ENCODE measurements around the gene PABPN1. TPM values are rescaled to one million over a fixed set of nuclear protein-coding genes. Genes with fewer than 3 reads are reported as not detected.
A peak's percentile ranks its signal among the peaks of the same experiment; 100 is the strongest.

PABPN1 gene
- total RNA-seq, 2 experiments from 2014 or later = 225 to 269 TPM

DNA sequence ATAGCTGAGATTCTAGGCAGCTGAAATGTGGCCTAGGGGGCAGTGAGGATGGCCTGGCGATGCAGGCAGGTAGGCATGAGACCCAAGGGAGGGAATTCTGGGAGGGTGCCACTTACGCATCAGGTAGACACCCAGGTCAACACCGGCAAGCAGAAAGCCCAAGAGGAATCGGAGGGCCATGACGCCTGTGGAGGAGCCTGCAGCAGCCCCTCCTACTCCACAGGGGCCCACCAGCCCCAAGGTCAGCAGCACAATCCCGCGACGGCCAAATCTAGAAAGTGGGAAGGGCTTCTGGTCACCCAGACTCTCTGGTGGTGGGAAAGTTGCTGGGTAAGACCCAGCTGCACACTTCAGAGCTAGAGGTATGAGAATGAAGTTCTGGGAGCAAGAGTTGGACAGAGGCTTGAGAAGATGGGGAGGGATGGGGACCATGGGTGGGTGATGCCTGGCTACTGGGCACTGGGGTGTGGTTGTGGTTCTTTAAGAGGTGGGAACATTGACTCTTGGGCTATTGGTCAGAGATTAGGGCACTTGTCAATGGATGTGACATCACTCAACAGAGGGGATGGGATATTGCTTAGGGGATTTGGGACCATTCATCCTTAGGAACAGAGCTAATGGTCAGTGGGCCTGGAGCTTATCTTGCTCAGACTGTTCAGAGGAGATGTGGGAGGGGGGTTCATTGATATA is 28.0 kb downstream of the PABPN1 start:
- no peak for ATAC-seq
- Mint-ChIP-seq H3K4me3 (no peak overlapping the region), H3K36me3 (no peaks in the 10 kb centered on the region), H3K4me1 (peaks cover 12% of the 10 kb centered on the region), H3K27ac (no peak overlapping the region), H3K9me3 (ENCODE audit: low read depth) (no peaks in the 10 kb centered on the region), H3K27me3 (peaks cover 35% of the 10 kb centered on the region)
- DNase-seq = no peak
- CTCF ChIA-PET = interaction anchor here (1.0 kb wide), 1 partner anchor 31 kb away, joined by 3 read pairs; no protein-coding TSS in a partner anchor

DNA sequence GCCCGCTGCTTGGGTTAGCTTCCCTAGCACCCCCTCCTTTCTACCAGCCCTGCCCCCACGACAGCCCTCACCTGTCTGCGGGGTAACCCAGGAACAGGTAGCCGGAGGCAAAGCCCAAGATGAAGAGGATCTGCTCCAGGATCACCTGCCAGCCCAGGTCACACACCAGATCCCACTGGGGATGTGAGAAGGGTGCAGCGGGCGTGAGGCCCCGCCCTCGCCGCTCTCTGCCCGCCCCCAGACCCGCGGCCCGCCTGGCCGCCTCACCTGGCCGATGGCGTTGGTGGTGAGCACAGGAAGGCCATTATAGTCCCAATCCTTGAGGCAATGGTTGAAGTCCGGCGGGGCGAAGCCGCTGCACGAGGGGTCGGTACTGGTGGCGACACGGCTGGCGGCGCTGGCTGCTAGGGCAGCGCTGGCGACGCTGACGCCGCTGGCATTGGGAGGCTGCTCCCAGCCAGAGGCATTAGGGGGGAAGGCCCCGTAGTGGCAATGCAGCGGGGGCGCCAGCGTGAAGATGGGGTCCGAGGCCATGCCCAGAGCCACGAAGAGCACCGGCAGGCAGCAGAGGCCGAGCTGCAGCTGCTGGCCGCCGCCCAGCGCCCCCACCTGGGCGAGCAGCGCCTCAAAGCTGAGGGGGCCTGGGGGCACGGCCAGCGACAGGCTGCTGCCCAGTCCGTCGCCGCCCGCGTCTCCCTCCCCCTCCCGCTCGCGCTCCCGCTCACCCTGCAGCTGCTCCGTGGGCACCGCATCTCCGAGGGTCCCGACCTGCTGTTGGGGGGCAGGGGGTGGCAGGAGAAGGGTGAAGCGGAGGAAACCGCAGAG is 30.6 kb downstream of the PABPN1 start:
- H3K4me3 Mint-ChIP-seq = peak overlapping the region; percentile 55
- H3K27ac Mint-ChIP-seq = no peak overlapping the region
- CTCF ChIA-PET = interaction anchor here (0.8 to 1.3 kb wide), 3 partner anchors 28 to 283 kb away, joined by 3 to 4 read pairs (median 3); no protein-coding TSS in a partner anchor
- peak; percentile 38 for ATAC-seq
- H3K4me1 Mint-ChIP-seq = peaks cover 10% of the 10 kb centered on the region
- H3K9me3 Mint-ChIP-seq (ENCODE audit: low read depth) = no peaks in the 10 kb centered on the region
- DNase-seq = no peak
- peaks cover 57% of the 10 kb centered on the region for H3K27me3 Mint-ChIP-seq
- H3K36me3 Mint-ChIP-seq = no peaks in the 10 kb centered on the region

DNA sequence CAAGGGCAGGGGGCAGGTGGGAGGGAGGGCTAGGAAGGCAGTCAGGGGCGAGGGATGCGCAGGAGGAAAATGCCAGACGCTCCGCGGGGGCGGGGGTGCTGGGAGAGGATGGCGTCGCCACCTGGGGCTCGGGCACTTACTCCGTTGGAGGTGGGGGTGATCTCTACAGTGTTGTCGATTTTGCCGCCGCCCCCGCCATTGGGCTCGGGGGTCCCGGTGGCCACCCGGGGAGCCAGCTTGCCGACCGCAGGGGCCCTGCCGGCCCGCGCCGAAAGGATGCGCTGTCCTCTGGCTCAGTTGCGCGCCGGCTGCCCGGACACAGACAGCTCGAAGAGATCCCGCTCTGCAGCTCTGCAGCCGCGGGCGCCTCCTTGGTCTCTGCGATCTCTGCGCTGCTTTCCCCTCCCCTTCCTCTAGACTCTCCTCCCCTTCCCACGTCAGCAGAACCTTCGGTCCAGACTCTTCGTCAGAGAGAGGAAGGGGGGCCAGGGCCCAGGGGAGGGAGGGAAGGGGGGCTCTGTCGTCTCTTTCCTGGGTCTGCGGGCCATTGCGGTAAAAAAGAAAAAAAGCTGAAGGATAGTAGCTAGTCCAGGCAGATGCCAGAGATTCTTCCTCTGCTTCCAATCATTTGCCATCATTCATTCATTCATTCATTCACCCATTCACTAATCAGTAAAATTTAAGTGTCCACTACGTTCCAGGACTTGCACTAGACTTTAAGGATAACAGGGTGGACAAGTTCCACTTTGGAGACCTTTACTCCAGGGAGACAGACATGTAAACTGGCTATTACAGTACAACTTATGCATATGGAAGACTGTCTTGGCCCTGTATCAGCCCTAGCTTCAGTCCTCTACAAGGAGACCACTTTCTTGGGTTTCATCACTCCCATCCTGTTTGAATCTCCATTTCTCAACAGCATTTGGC is 31.5 kb downstream of the PABPN1 start, which contains the start of gene SLC22A17:
TSS of gene SLC22A17 (minus strand) at position 382 of the 927 bp plus-strand sequence.
- Mint-ChIP-seq H3K27ac (no peak within 1 kb of the TSS), H3K4me3 (peak within 1 kb of the TSS; percentile 55), H3K27me3 (peaks cover 57% of the 10 kb centered on the region), H3K36me3 (no peaks in the 10 kb centered on the region), H3K9me3 (ENCODE audit: low read depth) (no peaks in the 10 kb centered on the region), H3K4me1 (peaks cover 10% of the 10 kb centered on the region)
- DNase-seq (peak; percentile 54), ATAC-seq (peak; percentile 82)
- CTCF ChIA-PET = interaction anchor here (0.6 to 1.3 kb wide), 4 partner anchors 28 to 458 kb away, joined by 3 read pairs; no protein-coding TSS in a partner anchor

DNA sequence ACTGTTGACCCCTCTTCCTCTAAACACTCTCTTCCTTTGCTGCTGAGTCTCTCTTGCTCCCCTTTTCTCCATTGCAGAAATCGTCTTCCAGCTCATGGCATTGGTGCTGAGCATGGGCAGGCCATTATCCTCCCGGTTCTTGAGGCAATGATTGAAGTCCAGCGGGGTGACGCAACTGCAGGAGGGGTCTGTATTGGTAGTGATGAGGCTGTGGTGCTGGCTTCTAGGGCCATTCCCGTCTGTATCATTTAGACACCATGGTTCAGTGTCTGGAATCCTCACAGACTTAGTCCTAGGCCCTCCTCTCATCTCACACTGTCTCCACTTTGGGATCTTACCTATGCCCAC is 32.1 kb downstream of the PABPN1 start:
- CTCF ChIA-PET = interaction anchor here (0.6 to 1.6 kb wide), 5 partner anchors 24 to 457 kb away, joined by 3 to 6 read pairs (median 3); no protein-coding TSS in a partner anchor
- H3K9me3 Mint-ChIP-seq (ENCODE audit: low read depth) = no peaks in the 10 kb centered on the region
- H3K4me3 Mint-ChIP-seq = peak overlapping the region; percentile 55
- no peak overlapping the region for H3K27ac Mint-ChIP-seq
- DNase-seq (no peak), ATAC-seq (no peak)
- no peaks in the 10 kb centered on the region for H3K36me3 Mint-ChIP-seq
- H3K27me3 Mint-ChIP-seq = peaks cover 57% of the 10 kb centered on the region
- H3K4me1 Mint-ChIP-seq = peaks cover 10% of the 10 kb centered on the region

DNA sequence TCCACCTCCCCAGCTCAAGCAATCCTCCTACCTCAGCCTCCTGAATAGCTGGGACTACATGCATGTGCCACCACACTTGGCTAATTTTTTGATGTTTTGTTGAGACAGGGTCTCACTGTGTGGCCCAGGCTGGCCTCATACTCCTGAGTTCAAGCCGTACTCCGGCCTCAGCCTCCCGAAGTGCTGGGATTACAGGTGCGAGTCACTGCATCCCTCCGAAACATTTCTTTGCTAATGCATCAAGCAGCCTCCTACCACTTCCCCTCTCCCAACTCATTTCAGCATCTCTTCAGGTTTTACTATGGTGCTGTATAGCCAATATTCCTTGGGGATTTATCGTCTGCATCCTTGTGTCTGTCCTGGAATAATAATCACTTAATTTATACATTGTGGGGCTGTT is 33.7 kb downstream of the PABPN1 start:
- no peak overlapping the region for H3K27ac Mint-ChIP-seq
- H3K4me1 Mint-ChIP-seq = peaks cover 10% of the 10 kb centered on the region
- H3K9me3 Mint-ChIP-seq (ENCODE audit: low read depth) = no peaks in the 10 kb centered on the region
- ATAC-seq = no peak
- no peak for DNase-seq
- H3K36me3 Mint-ChIP-seq = no peaks in the 10 kb centered on the region
- CTCF ChIA-PET = interaction anchor here (1.3 to 1.6 kb wide), 2 partner anchors 25 to 26 kb away, joined by 5 to 6 read pairs; no protein-coding TSS in a partner anchor
- peaks cover 55% of the 10 kb centered on the region for H3K27me3 Mint-ChIP-seq
- no peak overlapping the region for H3K4me3 Mint-ChIP-seq

DNA sequence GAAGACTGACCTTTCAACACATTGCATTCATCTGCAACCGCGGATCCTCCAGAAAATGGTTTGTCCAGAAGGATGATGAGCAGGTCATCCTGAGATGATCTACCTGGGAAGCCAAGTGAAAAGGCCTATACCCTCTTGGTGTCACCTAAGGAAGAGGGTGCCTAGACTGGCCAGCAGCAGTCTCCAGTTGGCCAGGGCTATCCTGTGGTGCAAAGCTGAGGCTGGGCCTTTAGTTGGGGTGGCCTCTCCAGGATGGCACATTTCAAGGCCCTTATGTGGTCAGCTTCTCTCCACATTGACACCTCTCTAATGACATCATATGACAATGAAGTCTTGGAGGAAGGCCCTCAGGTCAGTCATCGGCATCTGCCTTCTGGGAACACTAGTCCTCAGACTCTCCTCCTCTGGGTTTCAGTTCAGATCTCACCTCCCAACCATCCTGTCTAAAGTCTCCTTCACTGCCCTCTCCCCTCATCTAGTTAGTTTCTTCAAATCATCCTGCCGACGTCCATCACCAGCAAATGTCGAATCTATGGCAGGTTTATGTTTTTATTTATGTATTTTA is 34.7 kb downstream of the PABPN1 start:
- Mint-ChIP-seq H3K36me3 (no peaks in the 10 kb centered on the region), H3K27ac (no peak overlapping the region), H3K4me1 (peaks cover 10% of the 10 kb centered on the region), H3K27me3 (peaks cover 46% of the 10 kb centered on the region), H3K9me3 (ENCODE audit: low read depth) (no peaks in the 10 kb centered on the region), H3K4me3 (no peak overlapping the region)
- ATAC-seq (no peak), DNase-seq (no peak)
- CTCF ChIA-PET = no interaction called here

DNA sequence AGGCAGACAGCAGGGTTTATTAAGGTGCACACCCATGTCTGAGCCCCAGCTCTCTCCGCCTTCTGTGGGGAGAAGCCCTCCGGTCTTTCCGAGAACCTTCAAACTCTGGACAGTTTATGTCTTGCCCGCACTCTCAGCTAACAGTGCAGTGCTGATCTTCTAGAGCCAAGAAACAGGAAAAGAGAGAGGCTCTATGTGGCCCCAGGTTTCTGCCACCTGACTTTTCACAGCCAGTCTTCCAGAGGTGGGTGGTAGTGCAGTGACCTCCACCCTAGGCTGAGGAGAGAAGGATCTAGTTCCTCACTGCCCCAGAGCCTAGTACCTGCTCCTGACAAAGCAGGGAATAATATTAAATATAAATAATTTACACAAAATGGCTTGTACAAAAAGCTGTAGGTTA is 35.4 kb downstream of the PABPN1 start:
- no peaks in the 10 kb centered on the region for H3K36me3 Mint-ChIP-seq
- H3K4me3 Mint-ChIP-seq = no peak overlapping the region
- ATAC-seq (no peak), DNase-seq (no peak)
- no peak overlapping the region for H3K27ac Mint-ChIP-seq
- CTCF ChIA-PET = no interaction called here
- H3K4me1 Mint-ChIP-seq = peaks cover 4% of the 10 kb centered on the region
- no peaks in the 10 kb centered on the region for H3K9me3 Mint-ChIP-seq (ENCODE audit: low read depth)
- H3K27me3 Mint-ChIP-seq = peaks cover 39% of the 10 kb centered on the region

DNA sequence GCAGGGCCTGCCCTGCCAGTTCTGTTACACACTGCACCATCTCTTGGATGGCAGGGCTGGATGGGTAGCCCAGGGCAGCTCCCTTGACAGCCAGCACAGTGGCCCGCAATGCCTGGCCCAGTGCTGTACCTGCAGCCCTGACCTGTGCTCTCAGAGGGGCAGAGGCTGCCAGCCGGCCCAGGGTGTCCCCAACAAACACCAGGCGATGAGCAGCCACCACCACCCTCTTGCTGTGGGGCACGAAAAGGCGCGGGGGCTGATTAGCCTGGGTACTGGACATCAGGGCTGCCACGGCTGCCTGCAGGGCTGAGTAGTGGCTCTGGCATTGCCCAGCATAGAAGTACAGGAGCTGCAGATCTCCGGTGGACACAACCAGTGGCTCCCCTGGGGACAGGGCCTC is 36.0 kb downstream of the PABPN1 start:
- Mint-ChIP-seq H3K4me1 (peaks cover 4% of the 10 kb centered on the region), H3K4me3 (no peak overlapping the region), H3K27ac (no peak overlapping the region), H3K9me3 (ENCODE audit: low read depth) (no peaks in the 10 kb centered on the region), H3K36me3 (no peaks in the 10 kb centered on the region), H3K27me3 (peaks cover 39% of the 10 kb centered on the region)
- no peak for DNase-seq
- CTCF ChIA-PET = no interaction called here
- ATAC-seq = no peak

- H3K27me3 Mint-ChIP-seq = peaks cover 36% of the 10 kb centered on the region
- no peak for ATAC-seq
- H3K4me3 Mint-ChIP-seq = no peak overlapping the region
- CTCF ChIA-PET = no interaction called here
- no peaks in the 10 kb centered on the region for H3K36me3 Mint-ChIP-seq
- H3K9me3 Mint-ChIP-seq (ENCODE audit: low read depth) = no peaks in the 10 kb centered on the region
- peaks cover 2% of the 10 kb centered on the region for H3K4me1 Mint-ChIP-seq
- no peak for DNase-seq
- no peak overlapping the region for H3K27ac Mint-ChIP-seq
These were observed 36.8 kb downstream of the PABPN1 start for GRCh38 chr14:23358042-23358441.

- peaks cover 34% of the 10 kb centered on the region for H3K27me3 Mint-ChIP-seq
- no peak overlapping the region for H3K27ac Mint-ChIP-seq
- CTCF ChIA-PET = no interaction called here
- DNase-seq = no peak
- no peak overlapping the region for H3K4me3 Mint-ChIP-seq
- H3K4me1 Mint-ChIP-seq = no peaks in the 10 kb centered on the region
- H3K36me3 Mint-ChIP-seq = no peaks in the 10 kb centered on the region
- no peak for ATAC-seq
- no peaks in the 10 kb centered on the region for H3K9me3 Mint-ChIP-seq (ENCODE audit: low read depth)
These were observed 37.4 kb downstream of the PABPN1 start for GRCh38 chr14:23358553-23359166.

DNA sequence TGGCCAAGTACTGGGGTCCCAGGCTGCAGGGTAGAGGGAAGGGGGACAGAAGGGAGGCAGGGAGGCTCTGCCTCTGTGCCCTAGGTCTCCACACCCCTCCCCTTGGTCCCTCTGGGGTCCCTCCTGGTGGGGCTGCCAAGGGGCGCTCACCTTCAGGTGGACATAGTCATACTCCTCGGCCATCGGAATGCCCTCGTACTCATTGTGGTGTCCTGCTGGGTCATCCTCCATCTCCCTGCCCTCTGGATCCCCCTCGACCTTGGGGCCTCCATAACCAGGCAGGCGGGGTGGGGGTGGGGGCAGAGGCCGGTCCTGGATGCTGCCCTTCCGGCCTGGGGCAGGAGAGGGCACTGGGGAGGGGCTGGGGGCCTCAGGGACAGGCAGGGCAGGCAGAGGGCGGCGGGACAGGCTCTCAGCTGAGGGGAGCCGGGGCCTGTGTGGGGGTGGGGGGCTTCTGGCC is 37.9 kb downstream of the PABPN1 start:
- no peak overlapping the region for H3K27ac Mint-ChIP-seq
- no peaks in the 10 kb centered on the region for H3K4me1 Mint-ChIP-seq
- peaks cover 32% of the 10 kb centered on the region for H3K27me3 Mint-ChIP-seq
- no peak overlapping the region for H3K4me3 Mint-ChIP-seq
- no peaks in the 10 kb centered on the region for H3K36me3 Mint-ChIP-seq
- no peaks in the 10 kb centered on the region for H3K9me3 Mint-ChIP-seq (ENCODE audit: low read depth)
- no peak for ATAC-seq
- CTCF ChIA-PET = interaction anchor here (1.2 kb wide), 1 partner anchor 21 kb away, joined by 3 read pairs; no protein-coding TSS in a partner anchor
- DNase-seq = no peak

GRCh38 chr14:23359722-23360447 is 38.6 kb downstream of the PABPN1 start:
- DNase-seq (no peak), ATAC-seq (no peak)
- Mint-ChIP-seq H3K4me1 (peaks cover 2% of the 10 kb centered on the region), H3K36me3 (no peaks in the 10 kb centered on the region), H3K27me3 (peaks cover 32% of the 10 kb centered on the region), H3K27ac (no peak overlapping the region), H3K4me3 (no peak overlapping the region), H3K9me3 (ENCODE audit: low read depth) (no peaks in the 10 kb centered on the region)
- CTCF ChIA-PET = interaction anchor here (0.7 to 1.9 kb wide), 3 partner anchors 20 to 33 kb away, joined by 3 to 5 read pairs (median 3); no protein-coding TSS in a partner anchor

Data from activated CD8-positive, alpha-beta memory T cell treated with anti-CD3 and anti-CD28 coated beads, Interleukin-2, amount 10 ng/mL, durations not matched to agents 7 days and 5 days (primary cell).